Measurements from ENCODE around the gene PRODH2.

DNA sequence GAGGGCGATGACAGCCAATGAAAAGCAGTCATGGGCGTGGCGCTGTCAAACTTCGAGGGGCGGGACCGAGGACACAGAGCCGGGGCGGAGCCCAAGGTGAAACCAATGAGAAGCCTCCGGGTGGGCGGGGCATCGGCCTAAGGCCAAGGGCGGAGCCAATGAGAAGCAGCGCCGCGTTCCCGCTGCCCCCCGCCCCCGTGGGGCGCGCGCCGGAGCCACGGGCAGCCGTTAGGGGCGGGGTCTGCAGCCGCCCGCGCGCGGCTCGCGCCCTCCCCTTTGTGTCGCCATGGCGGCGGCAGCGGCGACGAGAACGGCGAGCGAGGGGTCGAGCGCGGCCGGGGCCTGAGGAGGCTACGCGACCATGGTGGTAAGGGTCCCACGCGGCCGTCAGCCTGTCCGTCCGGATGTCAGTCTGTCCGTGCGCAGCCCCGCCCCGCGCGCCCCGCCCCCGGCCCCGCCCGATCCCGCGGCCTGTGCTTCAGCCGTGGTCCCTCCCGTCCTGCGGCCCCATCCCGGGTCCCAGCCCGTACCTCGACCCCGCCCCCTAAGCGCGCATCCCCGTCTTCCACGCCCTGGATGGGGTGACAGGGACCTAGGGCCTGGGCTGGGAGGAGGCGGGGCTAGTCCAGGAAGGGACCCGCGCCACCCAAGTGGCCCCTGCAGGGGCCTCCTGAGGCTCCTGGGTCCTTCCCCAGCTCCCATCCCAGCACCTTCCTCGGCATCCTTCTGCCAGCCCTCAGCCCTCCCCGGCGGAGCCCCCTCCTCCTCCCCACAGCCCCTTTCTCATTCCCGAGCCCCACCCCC, 37.1 kb downstream of the PRODH2 start, which contains the start of gene ARHGAP33:
- TF ChIP-seq EP300 (IDR thresholded peaks at IDR 0.05), result no peak
- TF ChIP-seq, protein P1, sequence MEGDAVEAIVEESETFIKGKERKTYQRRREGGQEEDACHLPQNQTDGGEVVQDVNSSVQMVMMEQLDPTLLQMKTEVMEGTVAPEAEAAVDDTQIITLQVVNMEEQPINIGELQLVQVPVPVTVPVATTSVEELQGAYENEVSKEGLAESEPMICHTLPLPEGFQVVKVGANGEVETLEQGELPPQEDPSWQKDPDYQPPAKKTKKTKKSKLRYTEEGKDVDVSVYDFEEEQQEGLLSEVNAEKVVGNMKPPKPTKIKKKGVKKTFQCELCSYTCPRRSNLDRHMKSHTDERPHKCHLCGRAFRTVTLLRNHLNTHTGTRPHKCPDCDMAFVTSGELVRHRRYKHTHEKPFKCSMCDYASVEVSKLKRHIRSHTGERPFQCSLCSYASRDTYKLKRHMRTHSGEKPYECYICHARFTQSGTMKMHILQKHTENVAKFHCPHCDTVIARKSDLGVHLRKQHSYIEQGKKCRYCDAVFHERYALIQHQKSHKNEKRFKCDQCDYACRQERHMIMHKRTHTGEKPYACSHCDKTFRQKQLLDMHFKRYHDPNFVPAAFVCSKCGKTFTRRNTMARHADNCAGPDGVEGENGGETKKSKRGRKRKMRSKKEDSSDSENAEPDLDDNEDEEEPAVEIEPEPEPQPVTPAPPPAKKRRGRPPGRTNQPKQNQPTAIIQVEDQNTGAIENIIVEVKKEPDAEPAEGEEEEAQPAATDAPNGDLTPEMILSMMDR (IDR thresholded peaks at IDR 0.05), result no peak
- TF ChIP-seq POLR2A (IDR thresholded peaks at IDR 0.05; ENCODE audit: low read length), result no peak
- 0 out of 5 replicates have a peak, but pooled peaks of 1 of the 2 experiments have one; percentile 11 for TF ChIP-seq RAD21 (conservative IDR thresholded peaks at IDR 0.05 in 1 of 2, IDR thresholded peaks at IDR 0.05 in 1 of 2)
- TF ChIP-seq NPAS2 (CRISPR knock-in tag; IDR thresholded peaks at IDR 0.05; ENCODE audit: borderline replicate concordance), result no peak
- TF ChIP-seq HOXA7 (CRISPR knock-in tag; IDR thresholded peaks at IDR 0.05), result no peak

Data from A549 (cell line).